DMS79 (cell line): ENCODE results near the gene IFT80.
"Not testable (repeated sequence)": the region's sequence is repeated elsewhere in the genome, so short reads cannot be mapped to it uniquely, and the experiment has no call there.

ENCODE experiments used
- DNase-seq: peaks from one replicate; lab custom pipeline; 2025; lab: John Stamatoyannopoulos, UW

Gene IFT80

GRCh38 chr3:160260587-160261270 is 138.3 kb downstream of the IFT80 start:
- DNase-seq: no peak

GRCh38 chr3:160259589-160259988 is 139.4 kb downstream of the IFT80 start:
- no peak for DNase-seq

- no peak for DNase-seq
These were observed 141.4 kb downstream of the IFT80 start for GRCh38 chr3:160257606-160258005.

- no peak for DNase-seq
These were observed 145.7 kb downstream of the IFT80 start for GRCh38 chr3:160253298-160253697.

- no peak for DNase-seq
These were observed 151.3 kb downstream of the IFT80 start for GRCh38 chr3:160247766-160248165.

- no peak for DNase-seq
These were observed 153.7 kb downstream of the IFT80 start for GRCh38 chr3:160245261-160245800.

GRCh38 chr3:160240719-160241118 is 158.3 kb downstream of the IFT80 start:
- not testable (repeated sequence) for DNase-seq

GRCh38 chr3:160232014-160232413 is 167.0 kb downstream of the IFT80 start:
- DNase-seq: no peak

GRCh38 chr3:160227419-160227818 is 171.6 kb downstream of the IFT80 start:
- no peak for DNase-seq

- DNase-seq: no peak
These were observed 172.8 kb downstream of the IFT80 start for GRCh38 chr3:160226026-160226907.

GRCh38 chr3:160225176-160226025 is 173.6 kb downstream of the IFT80 start, which contains the start of gene C3orf80:
TSS of gene C3orf80 (plus strand) at chr3:160225422. CDS start at chr3:160225636, 214 bp downstream.
- DNase-seq: peak; percentile 26

GRCh38 chr3:160224811-160225175 is 174.2 kb downstream of the IFT80 start:
- DNase-seq: no peak

GRCh38 chr3:160224256-160224655 is 174.8 kb downstream of the IFT80 start:
- DNase-seq: no peak

- no peak for DNase-seq
These were observed 178.0 kb downstream of the IFT80 start for GRCh38 chr3:160221019-160221418.

- no peak for DNase-seq
These were observed 179.0 kb downstream of the IFT80 start for GRCh38 chr3:160220038-160220437.

GRCh38 chr3:160218136-160218535 is 180.9 kb downstream of the IFT80 start:
- no peak for DNase-seq

GRCh38 chr3:160217675-160218074 is 181.3 kb downstream of the IFT80 start:
- no peak for DNase-seq

GRCh38 chr3:160213191-160213590 is 185.8 kb downstream of the IFT80 start:
- no peak for DNase-seq

GRCh38 chr3:160210799-160211221 is 188.2 kb downstream of the IFT80 start:
- no peak for DNase-seq

- DNase-seq: no peak
These were observed 188.7 kb downstream of the IFT80 start for GRCh38 chr3:160210341-160210740.
